Pulmonary artery endothelial cell (primary cell): ENCODE results near the gene ANO2. TPM values are rescaled to one million over a fixed set of nuclear protein-coding genes. Genes with fewer than 3 reads are reported as not detected.
"Not testable (repeated sequence)": the region's sequence is repeated elsewhere in the genome, so short reads cannot be mapped to it uniquely, and the experiment has no call there.

Source experiments
- DNase-seq: peaks from one replicate; pipeline ENCODE4 v3.0.0-alpha.2; 2011; ENCODE audit warnings: low read depth, low spot score
- total RNA-seq: library from RNA; depleted of rRNA; stranded (reverse); fragments of >200 nt; gene quantifications from 2 replicates; pipeline ENCODE4 v1.2.3, GENCODE V29; 2014

The ANO2 gene
- total RNA-seq, 1 donor from 2014 or later = 9.4 TPM

DNA sequence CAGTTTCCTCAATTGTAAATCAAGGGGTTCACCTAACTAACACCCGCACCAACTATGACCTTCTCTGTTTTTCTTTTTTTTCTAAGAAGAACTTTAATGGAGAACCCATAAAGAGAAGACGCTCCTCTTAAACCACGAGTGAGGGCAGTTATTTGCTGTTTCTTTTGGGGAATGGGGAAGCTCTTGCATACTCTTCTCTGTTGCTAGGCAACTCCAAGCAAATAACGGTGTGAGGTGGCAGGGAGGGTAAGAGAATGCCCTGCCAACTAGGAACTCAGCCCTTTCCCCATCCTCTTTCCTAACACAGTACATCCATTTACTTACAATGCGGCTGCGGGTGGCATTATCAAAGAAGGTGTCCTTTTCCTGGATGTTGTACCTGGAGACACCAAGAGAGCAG, 114.9 kb downstream of the ANO2 start:
- DNase-seq = no peak

DNA sequence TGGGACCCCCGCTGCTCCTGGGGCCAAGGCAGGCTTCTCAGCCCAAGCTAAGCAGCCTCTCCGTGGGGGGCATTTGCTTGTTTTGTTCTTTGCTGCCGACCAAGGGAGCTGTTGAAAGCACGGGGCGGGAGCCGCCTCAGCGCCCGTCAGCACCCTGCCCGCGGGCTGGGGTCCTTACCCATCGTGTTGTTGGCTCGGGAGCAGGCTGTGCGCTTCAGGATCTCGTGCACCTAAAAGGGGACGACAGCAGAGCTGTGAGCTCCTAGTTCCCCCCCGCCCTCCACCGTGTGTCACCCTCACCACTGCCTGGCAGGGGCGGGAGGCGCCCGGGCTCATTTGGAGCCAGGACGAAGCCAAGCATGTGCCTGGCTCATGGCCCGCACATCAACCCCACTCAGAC, 117.5 kb downstream of the ANO2 start:
- DNase-seq = no peak

DNA sequence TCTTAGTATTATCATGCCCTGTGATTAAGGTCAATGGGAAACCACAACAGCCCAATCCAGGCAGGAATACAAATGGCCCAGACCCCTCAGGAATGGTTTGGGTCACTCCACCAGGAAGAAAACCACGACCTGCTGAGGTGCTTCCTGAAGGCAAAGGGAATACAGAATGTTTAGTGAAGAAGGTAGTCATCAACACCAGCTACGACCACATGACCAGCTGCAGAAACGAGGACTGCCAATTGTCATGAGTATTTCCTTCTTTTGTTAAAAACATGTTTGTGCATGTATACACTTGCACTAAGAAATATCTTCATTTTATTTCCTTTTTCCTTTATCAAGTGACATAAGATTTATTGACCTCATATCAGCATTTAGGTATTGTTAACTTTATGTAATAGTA, 119.3 kb downstream of the ANO2 start:
- DNase-seq = peak; percentile 5

DNA sequence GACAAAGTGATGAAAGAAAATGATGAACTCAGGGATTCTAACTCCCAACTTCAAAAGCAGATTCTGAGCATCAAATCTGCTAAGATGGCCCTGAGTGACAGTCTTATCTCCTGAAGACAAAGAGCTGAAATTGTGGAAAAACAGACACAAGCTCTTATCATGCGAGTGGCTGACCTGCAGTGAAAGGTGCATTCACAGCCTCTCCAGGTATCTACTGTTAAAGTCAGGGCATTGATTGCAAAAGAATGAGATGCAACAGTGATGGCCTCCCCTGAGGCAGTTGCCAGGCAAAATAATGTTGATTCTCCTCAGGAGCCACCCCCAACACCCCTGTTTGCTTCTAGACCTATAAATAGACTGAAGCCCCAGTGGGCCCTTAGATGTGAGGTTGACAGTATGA, 126.2 kb downstream of the ANO2 start:
- DNase-seq = not testable (repeated sequence)

DNA sequence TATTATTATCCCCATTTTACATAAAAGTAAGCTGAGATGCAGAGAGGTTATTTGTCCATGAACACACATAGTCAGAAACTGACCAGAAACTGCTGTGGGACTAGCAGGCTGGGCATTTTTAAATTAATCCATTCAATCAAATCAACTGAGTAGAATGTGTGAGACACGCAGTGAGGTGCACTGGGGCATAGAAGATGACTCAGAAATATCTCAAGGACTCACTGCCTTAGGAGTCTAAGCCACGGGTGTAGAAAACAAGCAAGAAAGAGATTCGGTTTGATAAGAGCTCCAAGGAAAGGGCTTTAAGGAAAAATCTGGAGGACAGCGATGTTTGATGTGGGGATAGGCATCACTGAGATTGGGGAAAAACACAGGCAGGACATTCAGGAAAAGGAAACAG, 127.8 kb downstream of the ANO2 start:
- DNase-seq = no peak

DNA sequence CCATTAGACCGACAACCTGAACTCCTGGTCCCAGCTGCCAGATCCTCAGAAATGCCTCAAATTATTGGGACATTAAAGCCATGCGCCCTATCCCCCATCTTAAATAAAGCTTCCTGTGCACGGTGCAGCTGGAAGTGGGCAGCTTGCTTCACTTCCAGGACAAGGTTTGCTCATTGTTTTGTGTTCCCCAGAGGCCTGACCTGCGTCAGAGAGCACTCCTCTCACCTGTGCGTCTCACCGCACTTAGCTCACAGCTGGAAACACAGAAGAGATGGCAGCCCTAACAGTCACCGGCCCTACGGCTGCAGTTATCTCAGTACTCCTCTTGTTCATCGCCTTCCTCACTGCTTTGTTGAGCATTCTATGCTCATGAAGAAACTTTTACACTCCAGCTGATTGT, 135.5 kb downstream of the ANO2 start:
- no peak for DNase-seq

DNA sequence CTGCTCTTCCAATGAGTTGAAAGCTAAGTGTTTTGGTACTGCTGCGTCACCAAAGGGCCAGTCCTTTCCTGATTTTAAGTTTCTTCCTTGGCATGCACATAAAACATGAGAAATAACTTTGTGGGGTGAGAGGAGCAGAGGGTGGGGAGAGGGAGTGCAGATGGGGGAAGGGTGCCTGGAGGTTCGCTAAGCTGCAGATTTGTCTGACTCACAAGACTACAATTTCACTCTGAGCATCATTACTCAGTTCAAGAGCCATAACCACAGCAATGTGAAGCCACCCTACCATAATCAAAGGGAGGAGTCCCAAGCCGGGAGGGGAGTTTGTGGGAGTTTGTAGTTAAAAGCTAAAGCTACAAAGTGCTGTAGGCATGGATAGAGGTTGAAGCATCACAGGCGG, 136.1 kb downstream of the ANO2 start:
- no peak for DNase-seq

DNA sequence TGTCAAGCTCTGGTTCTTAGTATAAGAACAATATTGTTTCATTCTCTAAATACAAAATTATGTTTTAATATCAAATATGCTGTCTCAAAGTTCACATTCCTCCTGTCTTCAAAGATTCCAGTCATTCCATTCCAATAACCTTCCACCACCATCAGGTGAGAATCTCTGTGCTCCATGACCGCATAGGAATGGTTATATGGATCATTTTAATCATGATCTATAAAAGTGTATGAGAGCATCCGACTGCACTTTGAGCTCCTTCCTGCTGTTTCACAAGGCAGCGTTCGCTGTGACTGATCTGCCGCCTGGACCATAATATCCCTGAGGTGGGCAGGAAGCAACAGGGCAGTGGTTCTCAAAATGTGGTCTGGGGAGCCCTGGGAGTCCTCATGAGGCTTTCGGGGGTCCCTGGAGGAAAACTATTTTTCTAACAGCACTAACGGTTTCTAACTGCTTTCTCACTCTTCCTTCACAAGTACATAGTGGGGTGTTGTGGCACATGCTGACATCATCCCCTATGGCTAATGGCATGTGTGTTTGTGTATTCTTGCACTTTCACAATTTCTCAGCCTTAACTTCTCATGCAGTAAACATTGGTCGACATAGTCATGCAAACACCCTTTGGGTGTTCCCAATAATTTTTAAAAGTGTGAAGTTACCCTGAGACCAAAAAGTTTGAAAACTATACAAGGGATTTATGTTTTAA, 137.4 kb downstream of the ANO2 start:
- DNase-seq = no peak

DNA sequence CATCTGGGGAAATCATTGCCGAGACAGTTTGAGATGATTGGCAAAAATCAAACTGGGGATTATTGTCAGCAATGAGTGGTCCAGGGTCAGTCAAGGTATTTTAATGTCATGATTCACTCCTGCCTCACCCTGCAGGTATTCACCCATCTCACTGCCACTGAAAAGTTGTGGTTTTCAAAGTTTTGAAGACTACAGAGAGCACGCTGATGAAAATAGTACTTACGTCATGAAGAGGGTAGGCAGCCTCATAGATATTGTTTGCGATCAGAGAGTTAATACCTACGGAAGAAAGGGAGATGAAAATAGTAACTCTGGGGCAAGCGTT, 138.0 kb downstream of the ANO2 start:
- no peak for DNase-seq

DNA sequence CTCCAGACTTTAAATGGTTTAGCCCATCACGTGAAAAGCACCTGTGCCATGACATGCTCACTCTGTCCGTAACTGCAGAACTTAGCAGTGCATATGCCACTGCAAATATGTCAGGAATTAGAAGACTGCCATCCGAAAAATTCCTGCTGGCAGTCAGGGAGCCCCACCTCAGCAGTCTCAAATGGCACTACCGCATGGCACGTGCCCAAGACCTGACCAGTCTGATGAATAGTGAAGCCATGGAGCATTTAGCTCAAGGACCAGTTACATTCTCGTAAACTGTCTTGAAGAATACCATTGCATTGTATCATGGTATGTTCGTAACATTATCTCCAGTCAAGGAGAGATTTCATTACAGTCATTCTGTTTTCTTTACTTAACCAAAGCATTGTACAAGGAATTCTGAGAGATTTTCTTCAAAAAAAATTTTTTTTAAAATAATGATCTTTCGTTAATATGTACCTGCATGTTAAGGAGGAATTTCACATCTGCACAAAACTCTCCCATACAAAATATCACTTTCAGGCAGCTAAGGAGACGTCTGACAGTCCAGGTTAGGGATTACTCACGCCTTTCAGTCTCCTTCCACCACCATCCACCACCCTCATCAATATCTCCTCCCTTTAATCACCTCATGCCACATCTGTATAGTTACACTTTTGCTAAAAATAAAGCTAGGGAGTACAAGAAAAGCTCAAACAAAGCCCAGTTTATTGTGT, 138.5 kb downstream of the ANO2 start:
- no peak for DNase-seq

DNA sequence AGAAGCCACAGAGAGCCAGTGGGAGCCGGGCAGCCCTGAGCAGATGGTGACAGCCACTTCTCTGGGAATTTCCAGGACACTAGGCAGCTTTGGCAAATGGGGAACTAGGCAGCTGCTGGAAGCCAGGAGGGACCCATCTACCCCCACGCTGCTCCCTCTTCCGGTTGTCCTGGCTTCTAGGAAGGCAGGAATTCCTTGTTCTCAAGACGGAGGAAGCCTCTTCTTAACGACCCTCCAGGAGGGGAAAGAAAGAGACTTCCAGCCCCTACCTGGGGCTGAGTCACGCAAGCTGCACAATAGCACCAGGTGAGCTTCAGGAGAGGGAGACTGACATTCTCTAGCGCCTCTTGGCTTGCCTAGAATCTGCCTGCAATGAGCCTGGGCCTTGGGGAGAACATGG, 141.5 kb downstream of the ANO2 start:
- DNase-seq = no peak

DNA sequence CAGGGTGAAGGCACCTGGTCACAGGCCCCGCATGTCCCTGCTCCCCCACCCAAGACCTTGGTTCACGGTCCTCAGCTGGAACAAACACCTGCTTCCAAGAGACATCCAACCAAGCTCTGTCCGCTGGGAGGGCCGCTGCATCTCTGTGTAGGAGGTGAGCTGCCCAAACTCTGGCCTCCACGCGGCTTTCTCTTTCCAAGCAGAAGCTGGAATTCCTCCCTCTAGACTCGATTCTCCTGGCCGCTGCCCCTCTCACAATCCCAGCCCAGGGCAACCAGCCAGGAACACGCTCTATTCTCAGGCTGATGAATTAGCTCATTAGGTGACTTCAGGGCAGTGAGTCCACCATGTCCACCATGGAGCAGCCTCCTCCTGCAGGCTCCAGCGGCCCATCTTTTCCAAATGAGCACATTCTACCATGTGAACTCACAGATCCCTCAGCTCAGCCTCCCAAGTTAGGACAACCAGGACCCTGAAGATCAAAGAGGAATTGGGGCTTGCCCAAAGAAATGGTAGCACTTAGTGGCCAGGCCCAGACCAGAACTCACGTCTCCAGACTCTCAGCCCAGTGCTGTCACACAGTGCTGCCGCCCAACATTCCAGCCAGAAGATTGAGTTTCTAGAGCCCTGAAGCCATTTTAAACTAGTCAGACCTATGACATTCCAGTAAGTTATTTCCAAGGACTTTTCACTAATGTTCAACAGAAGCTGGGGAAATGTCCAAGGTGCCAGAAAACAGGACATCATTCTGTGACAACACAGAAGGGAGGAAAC, 146.6 kb downstream of the ANO2 start:
- DNase-seq = no peak

DNA sequence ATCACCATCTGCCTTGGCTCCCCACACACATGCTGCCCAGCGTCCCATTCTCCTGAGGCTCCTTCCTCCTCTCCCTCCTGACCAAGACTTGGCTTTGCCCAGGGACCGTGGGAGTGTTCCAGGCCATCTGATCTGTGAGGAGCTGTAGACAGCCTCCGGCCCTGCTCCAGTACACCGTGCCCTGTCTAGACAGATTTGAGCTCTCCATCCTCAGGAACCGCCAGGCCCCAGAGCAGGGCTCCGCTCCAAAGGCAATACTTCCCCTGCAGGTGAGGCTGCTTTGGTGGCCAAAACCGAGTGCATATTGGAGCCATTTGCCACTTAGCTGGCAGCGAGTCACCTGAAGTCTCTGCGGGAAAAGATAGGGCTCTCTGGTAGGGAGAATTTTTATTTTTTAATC, 147.4 kb downstream of the ANO2 start:
- DNase-seq = no peak

DNA sequence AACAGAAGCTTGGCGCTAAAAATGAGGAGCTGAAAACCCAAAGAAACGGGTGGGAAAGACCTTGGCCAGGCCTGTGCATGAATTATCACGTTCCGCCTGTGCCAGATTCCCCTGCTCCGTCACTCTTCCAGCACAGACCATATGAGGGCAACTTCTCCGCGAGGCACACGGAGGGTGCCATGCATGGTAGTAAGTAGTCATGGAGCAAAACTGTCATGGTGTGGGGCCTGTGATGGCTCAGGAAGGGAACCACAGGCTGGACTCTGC, 148.2 kb downstream of the ANO2 start:
- DNase-seq = no peak

DNA sequence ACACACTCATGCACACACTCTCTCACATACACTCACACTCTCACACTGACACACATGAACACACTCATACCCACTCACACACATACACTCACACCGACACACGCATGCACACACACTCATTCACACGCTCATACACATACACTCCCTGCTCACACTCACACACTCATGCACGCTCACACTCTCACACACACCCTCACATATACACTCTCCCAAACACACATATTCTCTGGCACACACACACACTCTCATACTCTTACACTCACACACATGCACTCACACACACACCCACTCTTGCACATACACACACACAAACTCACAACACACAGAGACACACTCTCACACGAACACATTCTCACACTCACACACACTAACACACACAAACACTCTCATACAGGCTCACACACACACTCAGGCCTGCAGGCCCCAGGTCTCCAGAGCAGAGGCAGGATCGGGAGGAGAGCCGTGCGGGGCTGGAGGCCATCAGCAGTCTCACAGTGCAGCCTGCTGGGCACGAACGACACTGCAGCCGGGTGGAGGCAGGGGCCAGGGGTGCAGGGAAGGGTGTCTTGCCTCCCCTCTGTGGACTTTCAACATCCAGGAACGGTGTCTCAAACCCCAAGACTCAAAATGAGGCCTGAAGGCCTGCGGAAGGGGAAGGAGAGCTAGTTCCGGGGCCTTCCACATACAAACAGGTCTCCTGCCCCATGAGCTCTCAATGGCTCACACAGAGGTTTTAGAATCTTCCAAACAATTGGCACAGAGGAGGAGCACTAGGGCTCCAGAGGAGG, 148.7 kb downstream of the ANO2 start:
- DNase-seq = no peak

DNA sequence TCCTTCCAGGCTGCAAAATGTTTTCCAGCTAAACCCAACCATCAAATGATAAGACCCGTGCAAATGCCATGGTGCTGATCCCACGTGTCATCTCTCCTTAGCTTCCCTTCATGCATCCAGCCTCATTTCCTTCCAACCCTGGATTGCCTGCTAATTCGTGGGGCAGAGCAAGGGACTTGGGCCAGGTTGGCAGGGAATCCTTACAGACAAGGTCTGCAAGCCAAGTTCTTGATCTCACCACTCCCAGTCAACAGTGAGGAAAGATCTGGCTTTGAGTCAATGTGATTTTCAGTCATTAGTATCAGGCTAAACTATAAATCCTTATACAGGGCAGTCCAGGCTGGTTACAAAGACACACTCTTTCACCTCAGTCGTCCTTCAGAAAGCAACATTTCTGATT, 150.9 kb downstream of the ANO2 start:
- DNase-seq = no peak

DNA sequence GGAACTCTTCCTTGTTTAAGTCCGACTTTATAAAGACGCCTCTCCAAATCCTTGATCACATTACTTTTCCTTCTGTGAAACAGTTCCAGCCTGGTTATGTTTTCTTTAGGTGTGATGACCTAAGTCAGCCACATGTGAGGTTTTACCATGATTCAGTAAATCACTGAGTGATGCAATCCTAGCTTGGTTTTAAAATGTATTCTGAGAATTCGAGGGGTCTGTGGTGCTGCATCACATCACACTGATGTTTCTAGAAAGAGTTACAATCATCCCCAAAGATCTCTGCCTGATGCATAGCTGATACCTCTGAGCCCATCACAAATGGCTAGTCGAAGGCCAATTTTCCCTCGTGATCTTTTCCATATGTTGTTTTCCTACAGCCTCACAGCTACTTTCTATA, 152.7 kb downstream of the ANO2 start:
- DNase-seq = no peak

DNA sequence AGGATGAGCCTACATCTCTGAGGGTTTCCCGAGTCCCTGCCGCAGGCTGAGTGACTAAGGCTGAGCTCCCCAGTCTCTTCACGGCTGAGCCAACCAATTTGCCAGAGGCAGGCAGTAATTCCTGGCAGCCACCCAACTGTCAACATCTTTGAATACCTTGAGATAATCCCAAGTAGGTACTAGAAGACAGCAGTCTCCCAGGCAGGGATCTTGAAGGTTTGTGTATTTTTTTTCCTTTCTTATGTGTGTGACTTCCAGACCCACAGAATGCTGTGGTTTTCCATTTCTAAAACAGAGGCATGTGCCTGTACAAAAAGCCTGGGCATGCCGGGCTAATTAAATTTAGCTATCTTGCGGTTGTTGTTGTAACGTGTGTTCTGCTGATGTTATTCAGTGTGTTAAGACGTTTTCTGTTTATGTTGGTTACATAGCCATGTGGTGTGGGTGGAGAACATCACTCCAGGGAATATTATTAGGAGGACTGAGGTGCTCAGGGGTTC, 155.5 kb downstream of the ANO2 start:
- DNase-seq = no peak

DNA sequence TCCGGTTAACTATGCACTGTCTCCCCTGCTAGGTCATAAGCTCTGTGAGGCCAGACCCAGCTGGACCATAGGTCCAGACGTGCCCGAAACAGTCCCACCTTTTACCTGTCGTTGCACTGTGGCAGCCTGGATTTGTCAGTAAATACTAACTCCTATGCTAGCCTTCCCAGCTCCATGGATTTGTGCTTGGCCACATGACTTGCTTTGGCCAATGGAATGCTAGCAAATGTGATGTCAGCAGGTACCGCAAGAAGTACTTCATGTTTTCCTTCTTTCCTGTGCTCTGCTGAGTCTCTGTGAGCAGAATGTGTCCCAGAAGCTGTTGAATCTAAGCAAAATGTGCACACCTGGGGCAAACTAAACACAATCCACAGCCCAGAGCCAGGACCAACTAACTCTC, 157.2 kb downstream of the ANO2 start:
- no peak for DNase-seq

DNA sequence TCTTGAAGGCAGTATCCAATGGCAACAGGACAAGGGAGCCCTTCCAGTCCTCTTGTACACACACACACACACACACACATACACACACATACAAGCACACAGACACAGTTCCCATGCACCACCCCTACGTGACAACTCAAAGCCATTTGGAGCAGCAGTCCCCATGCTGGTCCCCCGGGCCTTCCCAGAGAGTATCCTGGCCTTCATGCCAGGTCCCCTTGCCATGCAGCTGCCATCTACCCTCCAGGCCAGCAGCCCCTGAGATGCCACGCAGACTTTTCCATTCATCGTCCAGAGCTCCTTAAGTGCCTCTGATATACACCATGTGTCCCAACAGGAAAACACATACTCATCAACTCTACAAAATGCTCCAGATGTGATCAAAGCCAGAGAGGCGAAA, 159.5 kb downstream of the ANO2 start:
- DNase-seq = no peak

DNA sequence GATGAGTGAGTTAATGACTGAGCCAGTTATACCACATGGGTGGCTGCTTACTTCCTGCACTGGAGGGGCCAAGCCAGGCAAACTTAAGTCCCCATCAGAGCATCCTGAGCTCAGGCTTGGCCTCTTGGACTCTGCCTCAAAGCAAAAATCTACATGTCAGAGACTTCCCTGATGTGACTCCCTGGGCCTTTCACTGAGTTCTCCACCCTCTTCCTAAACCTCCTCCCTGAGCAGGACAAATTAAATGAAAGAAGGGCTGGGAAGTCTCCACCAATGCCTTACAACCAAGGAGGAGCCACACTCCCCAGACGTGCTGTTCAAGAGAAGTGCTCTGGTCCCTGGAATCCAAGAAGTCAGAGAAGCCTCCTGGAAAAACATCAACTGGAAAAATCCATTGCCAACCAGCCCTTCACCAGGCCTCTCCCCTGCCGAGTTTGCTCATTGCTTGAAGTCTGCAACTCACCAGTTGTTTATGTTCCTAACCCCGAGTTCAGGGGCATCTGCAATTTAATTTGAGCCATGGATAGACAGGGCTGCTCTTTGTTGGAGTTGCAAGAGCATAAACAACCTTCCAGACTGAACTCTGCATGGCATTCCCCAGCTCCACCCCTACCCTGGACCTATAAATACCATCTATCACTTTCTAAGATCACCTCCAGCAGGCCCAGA, 160.5 kb downstream of the ANO2 start:
- no peak for DNase-seq
